NCI-H2081 treated with DMSO at 0.1 percent for 48 hours (cell line): ENCODE data around the gene CACNA1D.

Experiments used
- DNase-seq: peaks from one replicate; lab custom pipeline; 2025; lab: John Stamatoyannopoulos, UW

The CACNA1D gene

DNA sequence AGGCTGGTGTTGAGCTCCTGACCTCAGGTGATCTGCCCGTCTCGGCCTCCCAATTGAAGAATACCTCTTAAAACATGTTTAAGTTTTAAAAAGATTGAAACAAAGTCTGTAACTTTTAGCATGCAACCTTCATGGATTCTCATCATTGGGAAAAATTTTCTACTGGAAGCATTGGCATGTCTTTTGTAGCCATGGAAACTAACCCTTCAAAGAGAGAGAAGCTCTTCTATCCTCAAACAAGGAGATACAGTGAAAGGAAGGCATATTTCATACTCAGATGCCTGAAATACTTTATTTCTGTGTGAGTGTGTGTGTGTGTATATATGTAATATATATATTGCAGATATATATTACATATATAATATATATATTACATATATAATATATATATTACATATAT, 196.9 kb downstream of the CACNA1D start:
- no peak for DNase-seq

DNA sequence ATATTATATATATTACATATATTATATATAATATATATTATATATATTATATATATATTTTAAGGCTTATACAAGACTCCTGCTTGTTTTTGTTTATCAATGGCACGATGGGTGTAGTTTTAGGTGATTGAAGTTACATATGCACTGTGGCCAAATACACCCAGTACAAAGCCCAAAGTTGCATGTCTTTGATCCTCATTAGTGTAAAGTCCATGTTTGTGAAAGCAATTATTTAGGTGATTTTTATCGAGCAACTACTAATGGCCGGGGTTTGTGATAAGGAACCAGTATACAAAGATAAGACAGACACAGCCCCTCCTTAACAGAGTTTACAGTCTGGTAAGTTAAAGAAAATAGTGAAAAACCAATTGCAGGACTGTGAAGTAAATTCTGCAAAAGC, 197.5 kb downstream of the CACNA1D start:
- DNase-seq: no peak

DNA sequence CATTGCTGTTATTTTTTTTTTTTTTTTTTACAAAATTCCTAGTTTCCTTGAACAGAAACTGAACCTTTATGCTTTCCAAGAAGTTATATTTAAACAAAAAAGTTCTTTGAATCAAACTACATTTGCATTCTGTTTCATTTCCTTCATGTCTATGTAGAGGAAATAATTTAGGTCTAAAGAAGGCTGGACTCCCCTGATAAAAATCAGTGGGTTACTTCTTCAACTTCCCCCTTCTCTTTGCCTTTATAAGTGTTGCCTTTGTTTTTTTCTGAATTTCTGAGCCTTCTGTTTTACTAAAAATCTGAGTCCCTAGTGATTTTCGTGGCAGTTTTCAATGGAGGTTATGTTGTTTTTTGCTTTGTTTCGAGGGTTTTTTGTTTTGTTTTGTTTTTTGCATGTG, 199.0 kb downstream of the CACNA1D start:
- DNase-seq: no peak

DNA sequence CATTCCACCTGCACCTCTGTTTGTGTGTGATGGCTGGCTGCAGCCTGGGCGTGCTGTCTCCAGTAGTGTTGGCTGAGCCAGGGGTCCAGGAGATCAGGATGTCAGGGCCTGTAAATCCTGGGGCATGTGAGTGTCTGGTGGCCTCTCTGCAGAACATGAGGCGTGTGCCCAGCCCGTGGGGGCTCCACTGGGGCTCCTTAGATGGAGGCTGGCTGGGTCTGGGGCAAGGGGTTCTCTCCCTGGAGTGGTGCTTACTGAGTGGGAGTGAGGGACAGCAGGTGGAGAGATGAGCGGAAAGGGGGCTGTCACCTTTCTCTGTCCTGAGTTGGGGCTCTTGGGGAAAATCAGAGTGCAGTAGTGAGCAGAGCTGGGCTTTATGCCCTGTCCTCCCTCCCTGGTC, 199.6 kb downstream of the CACNA1D start:
- no peak for DNase-seq

DNA sequence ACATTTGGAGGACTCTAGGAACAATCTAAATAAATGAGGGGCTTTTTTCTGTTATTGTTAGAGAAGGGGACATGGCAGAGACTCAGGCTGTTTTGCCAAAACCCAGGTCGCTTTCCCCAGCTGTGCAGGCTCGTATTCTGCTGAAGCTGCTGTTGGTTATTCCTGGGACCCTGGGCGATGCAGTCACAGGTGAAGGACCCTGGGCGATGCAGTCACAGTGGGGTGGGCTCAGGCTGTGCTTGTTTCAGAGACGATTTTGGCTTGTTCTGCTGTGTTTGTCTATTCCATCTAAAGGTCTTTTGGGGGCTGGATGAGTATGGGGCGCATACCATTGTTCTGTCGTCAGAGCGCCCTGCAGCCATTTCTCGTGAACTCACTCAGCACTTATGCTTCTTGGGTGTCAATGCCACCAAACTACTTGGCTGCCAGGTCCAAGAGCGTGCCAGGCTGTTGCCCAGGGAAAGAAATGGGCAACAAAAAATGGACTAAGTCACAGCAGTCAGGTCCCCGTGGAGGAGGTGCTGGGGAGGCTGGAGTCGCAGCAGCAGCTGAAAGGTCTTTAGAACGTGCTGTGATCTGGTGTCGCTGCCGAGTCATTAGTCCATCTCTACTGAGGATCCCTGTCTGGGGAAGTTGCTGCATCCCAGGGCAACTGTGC, 200.4 kb downstream of the CACNA1D start:
- DNase-seq: no peak

DNA sequence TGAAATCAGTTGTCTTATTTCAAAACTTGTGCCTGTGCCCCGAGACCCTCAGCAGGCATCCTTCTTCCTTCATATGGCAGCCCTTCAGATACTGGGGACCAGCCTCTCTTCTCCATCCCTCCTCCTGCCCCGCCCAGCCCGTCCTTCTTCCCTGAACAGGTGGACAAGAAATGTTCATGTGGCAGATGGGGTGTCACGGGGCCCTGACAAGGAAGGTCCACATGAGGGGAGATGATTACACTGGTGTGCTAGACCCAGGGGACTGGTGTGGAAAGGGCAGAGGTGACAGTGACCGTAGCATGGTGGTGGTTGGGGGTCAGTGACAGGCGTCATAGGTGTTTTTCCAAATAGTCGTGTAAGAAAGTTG, 200.9 kb downstream of the CACNA1D start:
- no peak for DNase-seq

DNA sequence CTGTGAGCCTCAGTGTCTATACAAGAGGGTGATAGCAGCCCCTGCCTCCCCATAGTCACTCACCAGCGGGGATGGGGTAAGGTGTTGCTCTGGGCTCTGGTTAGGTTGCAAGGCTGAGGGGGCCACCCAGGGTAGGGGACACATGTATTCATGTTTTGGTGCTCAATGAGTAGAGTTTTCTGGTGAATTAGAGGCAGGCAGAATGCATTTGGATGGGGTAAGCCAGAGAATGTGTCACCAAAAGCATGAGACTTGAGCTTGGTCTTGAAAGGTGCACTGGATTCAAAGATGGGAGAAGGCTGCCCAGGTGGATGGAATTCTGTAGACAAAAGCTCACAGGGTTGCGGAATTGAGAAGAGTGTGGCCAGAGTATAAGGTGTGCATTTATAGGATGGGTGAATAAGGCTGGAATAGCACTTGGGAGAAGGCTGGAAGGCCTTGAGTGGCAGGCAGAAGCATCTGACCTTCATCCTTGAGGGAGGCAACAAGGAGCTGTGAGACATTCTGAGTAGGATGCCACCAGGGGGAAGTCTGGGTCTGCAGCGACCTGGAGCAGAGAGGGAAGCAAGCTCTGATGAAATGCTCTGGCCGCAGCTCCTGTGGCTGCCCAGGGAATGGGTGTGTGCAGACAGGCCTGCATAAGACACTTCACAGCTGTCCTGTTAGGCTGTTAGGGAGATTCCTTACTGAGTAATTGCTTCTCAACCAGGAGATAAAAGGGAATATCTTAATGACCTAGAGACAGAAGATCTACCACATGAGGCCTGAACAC, 202.2 kb downstream of the CACNA1D start:
- no peak for DNase-seq

DNA sequence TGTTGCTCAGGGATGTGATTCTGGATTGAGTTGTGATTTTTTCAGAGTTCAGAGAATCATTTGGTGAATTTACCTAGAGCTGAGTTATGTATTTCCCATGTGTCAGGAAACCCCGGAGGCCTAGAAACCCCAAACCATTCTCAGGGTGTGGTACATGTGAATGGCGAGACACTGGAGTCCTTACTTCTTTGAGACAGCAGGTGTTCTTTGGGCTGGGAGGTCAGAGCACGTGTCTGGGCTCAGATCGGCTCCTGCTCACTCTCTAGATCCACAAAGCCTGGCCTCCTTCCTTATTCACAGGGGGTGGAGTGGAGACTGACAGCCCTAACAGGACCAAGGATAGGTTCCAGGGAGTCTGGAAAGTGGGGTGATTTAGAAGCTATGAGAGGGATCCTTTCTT, 206.0 kb downstream of the CACNA1D start:
- DNase-seq: no peak

DNA sequence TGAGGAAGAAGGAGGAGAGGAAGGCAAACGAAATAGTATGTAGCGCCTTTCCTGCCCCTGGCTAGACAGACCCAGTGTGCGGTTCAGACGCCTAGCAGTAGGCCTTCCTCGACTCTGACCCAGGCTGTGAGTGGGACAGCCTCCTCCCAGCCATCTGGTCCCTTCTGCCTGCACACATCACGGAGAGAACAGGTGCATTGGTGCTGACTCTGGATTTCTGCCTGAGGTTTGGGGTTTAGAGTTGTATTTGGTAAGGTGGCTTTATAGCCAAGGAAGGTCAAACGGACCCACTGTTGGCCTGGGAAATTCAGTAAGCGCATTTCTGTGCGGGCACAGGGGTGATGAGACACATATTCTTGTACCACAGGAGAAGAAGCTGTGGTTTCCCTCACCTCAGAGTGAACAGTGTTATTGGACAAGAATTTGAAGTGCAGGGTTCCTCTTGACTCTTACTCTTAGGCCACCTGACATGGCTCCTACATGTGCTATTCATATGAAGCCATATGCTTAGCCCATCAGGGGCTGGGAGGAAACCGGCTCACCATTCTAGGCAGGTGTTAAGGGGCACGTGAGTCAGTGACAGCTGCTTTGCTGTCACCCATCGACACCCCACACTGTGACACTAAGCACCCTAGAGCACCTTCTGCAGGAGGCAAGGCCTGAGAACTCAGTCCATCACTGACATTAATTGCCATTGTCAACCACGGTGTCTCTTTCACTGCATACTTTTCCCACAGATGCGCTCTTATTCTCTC, 208.5 kb downstream of the CACNA1D start:
- DNase-seq: no peak

DNA sequence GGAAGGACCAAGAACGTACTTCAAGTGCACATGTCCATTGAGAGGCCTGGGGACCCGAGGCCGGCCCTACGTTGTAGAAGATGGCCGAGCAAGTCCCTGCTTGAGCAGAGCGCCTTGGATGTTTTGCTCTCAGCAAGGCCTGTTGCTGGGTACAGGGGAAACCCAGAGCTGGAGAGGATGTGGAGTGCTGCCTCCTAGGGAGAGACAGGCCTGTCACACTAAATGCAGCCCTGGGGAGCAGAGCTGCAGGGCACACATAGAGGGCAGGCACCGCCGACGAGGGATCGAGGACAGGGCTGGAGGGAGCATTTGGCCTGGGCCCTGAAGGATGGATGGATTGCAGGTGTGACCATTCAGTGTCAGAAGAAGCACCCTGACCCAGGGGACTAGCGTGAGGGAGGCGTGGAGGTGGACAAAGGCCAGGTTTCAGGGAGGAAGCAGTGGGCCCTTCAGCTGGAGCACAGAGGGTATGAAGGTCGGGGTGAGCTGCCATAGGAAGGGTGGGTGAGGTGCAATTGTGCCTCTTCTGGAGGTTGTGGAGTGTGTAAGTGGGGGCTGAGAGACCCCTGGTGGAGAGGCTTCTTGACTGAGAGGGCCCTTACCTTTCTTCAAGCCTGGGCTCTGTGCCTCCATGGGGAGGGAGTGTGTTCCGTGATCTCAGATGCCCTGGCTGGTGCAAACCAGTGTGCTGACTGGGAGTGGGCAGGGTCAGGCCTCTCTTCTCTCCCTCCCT, 209.4 kb downstream of the CACNA1D start:
- no peak for DNase-seq

DNA sequence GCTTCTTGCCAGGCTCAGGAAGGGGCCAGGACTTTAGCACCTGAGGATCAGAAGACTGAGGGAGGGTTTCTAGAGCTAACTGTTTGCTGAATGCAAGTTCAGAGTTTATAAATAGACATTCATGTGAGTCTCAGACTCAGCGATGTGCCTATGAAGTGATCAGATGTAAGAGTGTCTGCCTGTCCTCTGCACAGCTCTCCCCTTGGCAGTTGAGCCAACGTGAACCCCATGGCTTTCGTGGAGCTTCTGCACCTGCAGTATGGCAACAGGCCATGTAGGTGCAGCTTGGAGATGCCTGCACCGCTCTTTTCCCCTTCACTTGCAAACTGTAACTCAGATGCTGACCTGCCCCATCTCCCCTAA, 209.9 kb downstream of the CACNA1D start:
- DNase-seq: no peak

DNA sequence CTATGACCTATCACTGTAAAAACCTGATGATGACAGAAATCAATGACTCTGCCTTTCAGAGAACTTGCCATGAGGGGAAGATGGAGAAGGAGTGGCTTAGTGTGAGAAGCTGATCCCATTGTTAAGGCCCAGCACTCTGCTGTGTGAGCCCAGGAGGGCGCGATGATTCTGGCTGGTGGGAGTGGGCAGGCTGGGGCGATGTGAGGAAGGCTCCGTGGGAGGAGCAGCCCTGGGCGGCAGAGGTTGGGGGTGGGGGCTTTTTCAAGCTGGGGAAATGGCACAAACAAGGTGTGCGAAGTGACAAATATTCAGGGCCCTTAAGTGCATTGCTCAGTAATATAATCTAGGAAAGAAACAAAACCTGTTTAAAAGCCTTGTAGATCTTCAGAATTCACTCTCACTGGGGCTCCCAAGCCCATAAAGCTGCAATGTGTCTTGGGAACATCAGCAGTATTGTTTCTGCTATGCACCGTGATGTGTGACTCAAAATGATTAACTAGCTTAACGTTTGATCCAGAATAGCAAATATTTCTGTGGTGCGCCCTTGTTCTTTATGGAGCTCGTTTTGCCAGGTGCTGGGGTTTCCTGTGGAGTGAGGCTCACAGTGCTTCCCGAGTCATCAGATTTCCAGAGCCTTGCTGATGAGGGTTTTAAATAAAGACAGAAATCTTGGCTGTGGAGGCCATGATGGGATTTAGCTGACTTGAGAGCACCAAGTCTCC, 210.8 kb downstream of the CACNA1D start:
- no peak for DNase-seq

DNA sequence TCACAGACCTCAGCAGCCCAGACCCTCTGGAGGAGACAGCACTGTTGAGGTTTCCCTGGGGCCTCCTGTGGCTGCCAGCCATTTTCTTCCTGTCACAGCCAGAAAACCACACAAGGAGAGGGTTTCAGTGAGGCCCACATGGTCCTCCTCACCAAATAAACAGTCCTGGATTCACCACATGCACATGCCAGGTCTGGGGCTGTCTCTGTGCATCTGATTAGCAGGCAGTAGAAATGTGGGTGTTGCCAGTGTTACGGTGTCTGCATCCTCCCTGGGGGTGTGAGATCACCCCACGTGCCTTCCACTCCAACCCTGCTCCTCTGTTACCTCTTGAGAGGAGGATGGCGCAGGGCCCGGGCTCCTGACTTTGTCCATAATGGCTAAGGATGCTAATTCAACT, 211.4 kb downstream of the CACNA1D start:
- DNase-seq: no peak

DNA sequence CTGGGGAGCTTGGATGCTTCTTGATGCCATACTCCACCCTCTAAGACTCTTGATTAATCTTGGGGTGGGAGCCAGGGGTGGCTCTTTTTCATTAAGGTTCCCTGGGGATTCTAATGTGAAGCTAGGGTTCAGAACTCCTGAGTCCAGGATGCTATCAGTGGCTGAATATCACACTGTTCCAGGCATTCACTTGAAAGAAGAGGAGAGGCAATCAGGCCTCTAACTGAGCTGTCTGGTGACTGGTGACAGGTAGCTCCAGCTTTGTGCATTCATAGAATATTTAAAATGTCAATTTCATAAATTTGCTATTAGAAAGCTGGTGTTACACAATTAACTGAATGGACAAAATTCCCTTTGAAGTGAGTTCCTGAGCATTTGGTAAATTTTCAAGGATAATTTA, 212.8 kb downstream of the CACNA1D start:
- DNase-seq: no peak

DNA sequence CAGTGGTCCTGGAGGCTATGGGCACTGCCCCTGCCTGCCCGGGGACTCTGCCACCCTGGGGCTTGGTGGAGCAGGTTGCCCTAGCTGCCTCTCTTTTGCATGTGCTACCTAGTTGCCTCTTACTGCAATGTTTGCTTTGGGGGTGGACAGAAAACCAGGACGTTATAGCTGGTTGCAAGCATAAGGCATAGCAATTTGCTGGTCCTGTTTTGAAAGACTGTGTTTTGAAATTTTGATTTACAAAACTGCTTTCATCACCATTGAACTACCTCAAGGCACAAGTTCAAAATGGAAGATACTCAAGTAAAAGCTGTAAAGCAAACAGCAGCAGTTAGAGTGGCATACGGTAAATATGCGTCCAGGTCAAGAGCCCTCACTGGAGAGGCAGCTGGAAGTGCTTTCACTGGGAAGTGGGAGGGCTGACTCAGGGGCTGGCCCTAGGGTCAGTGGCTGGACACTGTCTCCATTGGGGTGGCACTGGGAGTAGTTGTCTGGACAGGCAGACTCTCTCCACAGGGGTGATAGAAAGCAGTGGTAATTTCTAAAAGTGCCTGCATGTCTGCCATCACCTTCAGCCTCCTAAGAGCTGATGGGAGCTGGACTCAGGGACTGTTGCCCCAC, 213.7 kb downstream of the CACNA1D start:
- no peak for DNase-seq

DNA sequence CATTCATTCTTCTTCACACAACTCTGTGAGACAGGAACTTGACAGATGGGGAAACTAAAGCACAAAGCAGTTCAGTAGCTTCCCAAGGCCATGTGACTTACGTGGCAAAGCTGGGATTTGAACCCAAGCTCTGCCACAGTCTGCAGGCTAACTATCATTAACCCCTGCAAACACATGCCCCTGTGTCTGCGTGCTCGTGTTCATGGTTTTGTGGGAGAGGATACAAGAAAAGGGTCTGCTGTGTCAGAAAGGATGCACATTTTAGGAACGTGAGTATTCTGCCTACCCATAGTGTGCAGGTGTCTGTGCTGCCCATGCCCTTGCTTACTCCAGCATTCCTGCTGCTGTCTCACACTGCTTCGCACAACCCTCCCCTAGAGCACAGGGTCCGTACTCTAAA, 214.8 kb downstream of the CACNA1D start:
- DNase-seq: no peak

DNA sequence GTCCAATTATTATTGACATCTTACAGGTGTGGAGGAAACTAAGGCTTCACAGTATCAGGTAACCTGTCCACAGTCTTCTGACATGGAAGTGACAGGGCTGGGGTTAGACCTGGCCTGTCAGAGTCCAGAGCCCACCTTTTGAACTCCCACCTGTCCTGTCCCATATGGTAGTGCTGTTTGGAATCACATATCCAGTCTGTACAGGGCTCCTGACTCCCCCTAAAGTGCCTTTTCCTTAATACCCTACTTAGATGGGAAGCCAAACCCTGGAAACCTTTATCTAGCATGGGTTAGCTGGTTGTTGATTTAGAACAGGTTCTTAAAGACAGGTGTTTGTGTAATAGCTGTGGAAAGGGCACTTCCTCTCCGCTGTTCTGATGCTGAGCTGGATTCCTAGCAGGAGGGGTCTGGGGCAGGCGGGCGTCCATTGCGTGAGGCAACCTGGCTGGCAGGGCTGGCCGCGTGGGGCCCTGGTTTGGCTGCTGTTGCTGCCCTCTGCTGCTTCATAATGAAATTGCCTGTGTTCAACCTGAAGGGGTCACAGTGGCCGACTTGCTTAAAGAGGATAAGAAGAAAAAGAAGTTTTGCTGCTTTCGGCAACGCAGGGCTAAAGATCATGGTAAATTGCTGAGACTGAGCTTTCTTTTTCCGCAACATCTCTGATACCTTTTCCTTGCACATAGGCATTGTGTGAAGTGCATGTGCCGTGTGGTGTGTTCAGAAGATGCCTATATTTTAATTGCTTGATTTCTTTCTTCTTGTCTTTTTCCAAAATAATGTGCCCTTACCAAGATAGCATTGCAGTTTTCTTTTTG, 215.7 kb downstream of the CACNA1D start:
- no peak for DNase-seq

DNA sequence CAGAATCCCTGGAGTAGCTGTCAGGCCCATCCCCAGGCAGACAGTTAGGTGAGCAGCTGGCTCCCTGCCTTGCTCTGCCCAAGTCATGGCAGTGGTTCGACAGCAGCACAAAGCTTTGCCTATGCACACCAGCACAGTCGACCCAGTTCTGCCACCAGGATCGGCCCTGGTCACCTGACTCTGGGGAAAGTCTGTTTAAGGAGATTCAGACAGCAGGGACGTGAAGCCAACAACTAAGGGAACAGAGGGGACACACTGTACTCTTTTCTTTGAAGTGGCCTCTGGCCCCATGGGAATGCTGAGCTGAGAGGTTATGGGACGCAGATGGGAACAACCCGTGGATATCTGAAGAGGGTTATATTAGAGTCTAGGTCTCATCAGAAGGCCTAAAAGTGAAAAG, 217.0 kb downstream of the CACNA1D start:
- DNase-seq: no peak

DNA sequence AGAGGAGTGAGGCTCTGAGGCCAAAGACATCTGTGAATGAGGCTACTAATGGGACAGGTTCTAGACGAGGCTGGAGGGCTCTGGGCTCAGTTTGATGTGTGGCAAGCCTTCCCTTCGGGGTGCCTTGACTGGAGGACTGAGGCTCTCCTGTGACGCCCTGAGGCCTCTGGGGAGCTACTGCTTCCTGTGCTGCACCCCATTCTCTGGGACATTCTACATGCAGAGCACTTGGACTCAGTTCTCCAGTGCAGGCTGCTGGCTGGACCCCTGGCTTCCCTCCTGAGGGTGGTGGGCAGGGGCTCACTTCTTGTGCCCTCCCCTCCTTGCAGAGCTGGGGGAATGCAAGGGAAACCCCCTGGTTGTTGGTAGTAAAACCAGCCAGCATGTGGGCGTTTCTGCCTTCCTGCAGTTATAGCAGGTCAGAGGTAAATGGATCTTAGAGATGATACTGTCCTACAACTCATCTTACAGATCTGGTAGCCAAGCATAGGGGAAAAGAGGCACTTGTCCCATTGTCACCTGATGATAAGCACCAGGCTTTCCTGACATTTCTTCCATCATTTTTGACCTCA, 218.5 kb downstream of the CACNA1D start:
- DNase-seq: no peak

DNA sequence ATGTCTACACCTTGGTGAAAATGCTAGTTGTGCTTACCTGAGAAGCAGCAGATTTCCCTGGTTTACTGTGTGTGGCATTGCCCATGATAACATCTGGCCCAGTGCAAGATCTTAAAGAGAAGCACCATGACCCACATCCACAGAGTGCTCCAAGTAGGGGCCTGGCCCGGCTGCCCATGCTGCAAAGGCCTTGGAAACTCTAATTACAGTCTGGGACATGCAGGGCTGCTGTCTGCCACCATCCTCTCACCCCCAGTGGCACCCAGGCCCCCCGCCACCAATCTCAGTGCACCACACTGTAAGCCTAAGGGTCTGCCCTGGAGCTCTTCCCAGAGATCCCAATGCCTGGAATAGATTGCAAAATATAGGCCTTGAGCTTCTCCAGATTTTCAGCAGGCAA, 219.2 kb downstream of the CACNA1D start:
- DNase-seq: no peak
